GM18511 (cell line): Measurements from ENCODE around the gene CALR3.
"Not testable (repeated sequence)": the region's sequence is repeated elsewhere in the genome, so short reads cannot be mapped to it uniquely, and the experiment has no call there.

Source experiments
- ATAC-seq: cut with Tn5 transposase; IDR thresholded peaks from one replicate; pipeline ENCODE4 v1.9.1; 2021; ENCODE audit warnings: mild to moderate bottlenecking, moderate library complexity; ENCODE audit not compliant: unreplicated experiment

Gene CALR3

GRCh38 chr19:16497042-16497441 lies 1.1 kb upstream of the CALR3 start:
- ATAC-seq: no peak

- ATAC-seq: no peak
Observed at GRCh38 chr19:16496613-16496983, 631 bp upstream of the CALR3 start.

DNA sequence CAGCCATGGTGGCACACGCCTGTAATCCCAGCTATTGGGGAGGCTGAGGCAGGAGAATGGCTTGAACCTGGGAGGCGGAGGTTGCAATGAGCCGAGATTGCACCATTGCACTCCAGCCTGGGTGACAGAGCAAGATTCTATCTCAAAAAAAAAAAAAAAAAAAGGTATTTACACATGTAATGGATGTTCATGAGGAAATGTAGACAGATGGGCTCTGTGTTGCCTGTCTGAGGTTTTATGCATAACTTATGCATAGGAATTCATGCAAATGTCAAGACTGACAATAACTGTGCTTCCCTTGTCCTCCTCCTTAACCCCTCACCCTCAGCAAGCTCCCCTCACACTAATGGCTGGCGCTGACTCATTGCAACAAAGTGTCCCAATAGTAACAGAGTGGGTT lies 9.5 kb downstream of the CALR3 start:
- not testable (repeated sequence) for ATAC-seq

GRCh38 chr19:16482745-16483144 lies 13.2 kb downstream of the CALR3 start:
- no peak for ATAC-seq

DNA sequence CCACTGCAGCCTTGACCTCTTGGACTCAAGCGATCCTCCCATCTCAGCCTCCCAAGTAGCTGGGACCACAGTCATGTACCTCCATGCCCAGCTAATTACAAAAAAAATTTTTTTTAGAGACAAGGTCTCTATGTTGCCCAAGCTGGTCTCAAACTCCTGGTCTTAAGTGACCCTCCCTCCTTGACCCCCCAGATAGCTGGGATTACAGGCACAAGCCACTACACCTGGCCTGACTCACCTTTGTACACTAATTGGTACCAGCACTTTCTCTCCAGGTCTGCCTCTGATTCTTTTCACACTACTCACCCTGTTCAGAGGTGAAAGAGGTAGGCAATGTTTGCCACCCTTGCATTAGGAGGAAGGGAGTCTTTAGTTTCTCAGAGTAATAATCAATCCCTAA lies 18.7 kb downstream of the CALR3 start:
- ATAC-seq: no peak

GRCh38 chr19:16476401-16476800 lies 19.6 kb downstream of the CALR3 start:
- ATAC-seq: no peak

DNA sequence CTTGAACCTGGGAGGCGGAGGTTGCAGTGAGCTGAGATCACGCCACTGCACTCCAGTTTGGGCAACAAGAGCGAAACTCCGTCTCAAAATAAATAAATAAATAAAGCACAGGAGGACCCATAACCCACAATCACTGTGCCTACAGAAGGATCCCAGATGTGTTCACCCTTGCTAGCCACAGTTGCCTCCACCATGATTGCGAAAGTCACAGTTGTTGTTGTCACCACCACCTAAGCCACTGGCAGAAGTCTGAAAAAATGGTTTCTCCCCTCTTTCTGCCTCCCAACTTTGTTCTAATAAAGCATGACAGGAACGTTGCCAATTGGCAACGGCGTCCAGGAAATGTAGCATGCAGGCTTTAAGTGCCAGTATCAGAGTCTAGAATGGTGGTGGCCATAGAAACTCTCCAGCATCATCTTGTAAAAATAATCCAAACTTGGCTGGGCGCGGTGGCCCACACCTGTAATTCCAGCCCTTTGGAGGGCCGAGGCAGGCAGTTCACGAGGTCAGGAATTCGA lies 22.0 kb downstream of the CALR3 start:
- ATAC-seq: no peak

- ATAC-seq: no peak
Observed at GRCh38 chr19:16472992-16473391, 23.0 kb downstream of the CALR3 start.

- not testable (repeated sequence) for ATAC-seq
Observed at GRCh38 chr19:16472559-16472899, 23.4 kb downstream of the CALR3 start.

- peak; percentile 29 for ATAC-seq
Observed at GRCh38 chr19:16470911-16471811, 24.8 kb downstream of the CALR3 start.

DNA sequence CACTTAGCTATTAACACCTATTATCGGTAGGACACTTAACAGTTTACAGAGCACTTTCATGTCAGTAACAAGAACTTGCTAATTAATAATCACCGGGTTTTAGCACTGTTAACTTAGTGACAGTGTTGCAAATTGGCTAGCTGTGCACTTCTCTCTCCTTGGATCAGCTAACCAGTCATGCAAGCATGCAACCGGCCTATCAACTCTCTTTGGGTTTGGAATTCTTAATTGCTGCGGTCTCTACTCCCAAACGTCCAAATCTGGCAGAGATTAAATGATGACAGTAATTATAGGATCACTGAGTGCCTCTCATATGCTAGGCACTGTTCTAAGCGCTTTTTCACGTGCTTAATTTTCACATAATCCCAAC lies 25.4 kb downstream of the CALR3 start:
- ATAC-seq: no peak

DNA sequence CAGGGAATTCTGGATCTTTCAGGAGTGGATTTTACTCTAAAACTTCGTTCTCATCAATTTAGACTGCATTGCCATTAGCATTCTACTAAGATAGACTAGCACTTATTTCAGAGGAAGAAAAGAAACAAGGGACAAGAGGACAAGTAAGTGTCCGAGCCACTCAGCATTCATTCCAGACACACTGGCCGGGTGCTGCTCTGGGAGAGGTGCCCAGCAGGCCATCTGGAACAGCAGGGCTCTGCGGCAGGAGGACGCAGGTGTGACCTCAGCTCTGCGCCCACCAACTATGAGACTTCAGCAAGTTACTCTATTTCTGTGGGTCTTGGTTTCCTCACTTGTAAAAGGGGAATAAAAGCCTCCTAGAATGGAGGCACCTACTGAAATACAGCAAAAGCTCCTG lies 28.4 kb downstream of the CALR3 start:
- no peak for ATAC-seq

DNA sequence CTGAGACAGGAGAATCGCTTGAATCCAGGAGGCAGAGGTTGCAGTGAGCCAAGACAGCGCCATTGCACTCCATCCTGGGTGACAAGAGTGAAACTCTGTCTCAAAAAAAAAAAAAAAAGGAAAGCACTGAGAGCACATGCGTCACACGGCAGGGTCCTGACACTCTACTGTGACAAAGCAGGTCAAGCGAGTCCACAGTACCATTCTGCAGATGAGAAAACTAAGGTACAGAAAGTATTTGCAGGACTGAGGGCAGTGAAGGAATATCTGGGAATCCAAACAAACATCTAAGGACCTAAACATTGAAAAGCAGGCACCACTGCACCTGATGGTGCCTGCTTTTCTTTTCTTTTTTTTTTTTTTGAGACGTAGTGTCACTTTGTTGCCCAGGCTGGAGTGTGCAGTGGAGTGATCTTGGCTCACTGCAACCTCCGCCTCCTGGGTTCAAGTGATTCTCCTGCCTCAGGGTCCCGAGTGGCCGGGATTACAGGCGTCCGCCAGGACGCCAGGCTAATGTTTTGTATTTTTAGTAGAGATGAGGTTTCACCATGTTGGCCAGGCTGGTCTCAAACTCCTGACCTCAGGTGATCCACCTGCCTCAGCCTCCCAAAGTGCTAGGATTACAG lies 29.1 kb downstream of the CALR3 start:
- not testable (repeated sequence) for ATAC-seq

GRCh38 chr19:16465239-16465638 lies 30.7 kb downstream of the CALR3 start:
- no peak for ATAC-seq

- no peak for ATAC-seq
Observed at GRCh38 chr19:16463991-16464575, 31.9 kb downstream of the CALR3 start.

- no peak for ATAC-seq
Observed at GRCh38 chr19:16463341-16463990, 32.5 kb downstream of the CALR3 start.

GRCh38 chr19:16462757-16463250 lies 33.2 kb downstream of the CALR3 start:
- no peak for ATAC-seq

DNA sequence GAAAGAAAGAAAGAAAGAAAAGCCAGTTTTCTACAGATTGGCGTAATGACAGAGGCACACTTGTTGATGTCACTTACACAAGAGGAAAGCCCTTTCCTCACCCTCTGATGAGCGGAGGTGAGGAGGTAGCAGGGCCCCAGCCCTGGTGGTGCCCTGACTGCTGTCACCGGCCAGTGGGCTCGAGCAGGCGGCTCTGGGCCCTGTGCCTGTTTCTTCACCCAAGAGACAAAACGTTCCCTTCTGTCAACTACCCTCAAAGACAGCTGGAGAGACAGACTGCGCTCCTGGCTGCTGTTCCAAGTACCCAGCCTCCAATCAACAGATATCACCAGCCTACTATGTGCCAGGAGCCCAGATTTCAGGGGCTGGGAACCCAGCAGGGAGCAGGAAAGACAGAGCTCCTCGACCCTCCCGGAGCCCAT lies 34.3 kb downstream of the CALR3 start:
- ATAC-seq: no peak

DNA sequence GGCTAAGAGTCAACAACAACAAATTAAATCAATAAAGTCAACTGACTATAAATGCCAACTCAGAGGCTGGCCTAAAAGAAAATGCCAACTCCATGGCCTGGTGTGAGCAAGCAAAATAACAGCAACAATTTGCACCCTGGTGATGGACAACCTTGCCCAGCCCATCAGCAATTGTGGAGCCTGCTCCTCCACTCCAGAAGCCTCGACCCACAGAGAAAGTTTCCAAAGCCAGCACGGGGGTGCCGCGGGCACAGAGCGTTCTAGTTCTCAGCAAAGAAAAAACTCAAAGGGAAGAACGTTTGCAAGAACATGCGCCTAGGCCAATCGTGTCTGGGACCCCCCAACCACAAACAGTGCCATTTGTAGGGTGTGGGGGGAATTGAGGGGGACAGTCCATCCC lies 35.5 kb downstream of the CALR3 start:
- no peak for ATAC-seq

DNA sequence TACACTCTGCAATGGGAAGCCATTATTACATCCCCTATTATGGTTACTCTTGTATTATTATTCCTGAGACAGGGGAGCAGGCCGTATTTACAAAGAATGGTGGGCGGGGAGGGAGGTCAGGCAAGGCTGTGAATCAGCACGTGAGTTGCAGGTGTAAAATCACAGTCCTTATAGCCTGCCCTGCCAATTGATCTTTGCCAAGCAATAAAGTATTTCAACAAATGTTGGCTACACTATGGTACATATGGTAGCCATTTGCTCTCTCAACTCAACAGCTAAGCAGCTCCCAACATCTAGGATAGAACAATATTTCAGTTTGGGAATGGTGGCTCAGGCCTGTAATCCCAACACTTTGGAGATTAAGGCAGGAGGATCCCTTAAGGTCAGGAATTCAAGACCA lies 36.3 kb downstream of the CALR3 start:
- ATAC-seq: no peak
